Endothelial cell of umbilical vein (primary cell): ENCODE data around the gene ADGRG3. TPM values are rescaled to one million over a fixed set of nuclear protein-coding genes. Genes with fewer than 3 reads are reported as not detected.

ENCODE experiments used
- BruUV-seq: library from RNA; stranded (reverse); fragments of 400-500 nt; replicated peaks from 2 replicates; lab custom pipeline; 2021; lab: Mats Ljungman, UMichigan
- CTCF ChIA-PET: fragments of 300-600, 350-600 bp; sonication (Branson Sonifier 250); formaldehyde crosslinking; loops from one replicate; lab custom pipeline; 2021; ENCODE audit warnings: antibody characterized with exemption, inconsistent platforms; lab: Charles Lee
- POLR2A ChIA-PET: fragments of 300-600, 350-600 bp; sonication (Branson Sonifier 250); formaldehyde crosslinking; loops from one replicate; lab custom pipeline; 2021; ENCODE audit warnings: antibody characterized with exemption, inconsistent platforms; lab: Charles Lee
- DNase-seq: peaks from one replicate; pipeline ENCODE4 v3.0.0-alpha.2; 2011; ENCODE audit warnings: low read depth, low spot score
- FAIRE-seq: peaks from 2 replicates; lab custom pipeline; 2011; peaks lifted over from hg19 to GRCh38; lab: Jason Lieb, UNC
- H2AFZ ChIP-seq: 2 replicates; pipeline ENCODE4 v1.6.0; 2012; ENCODE audit warnings: low read depth, low read length, control low read depth, inconsistent platforms
- H3K27ac ChIP-seq: 2 replicates; pipeline ENCODE4 v1.5.1; 2011; ENCODE audit warnings: low read depth, mild to moderate bottlenecking, control low read depth, low read length, moderate library complexity; ENCODE audit not compliant: insufficient read depth
- H3K27me3 ChIP-seq, 2 experiments: 2 replicates each; pipeline versions ENCODE4 v1.6.0 to v1.6.1; 2011; ENCODE audit warnings: low read length in 2 of 2, mixed read lengths in 1 of 2; ENCODE audit not compliant: control insufficient read depth in 2 of 2, insufficient read depth in 2 of 2
- H3K36me3 ChIP-seq, 2 experiments: 2 replicates in 1 of 2; 3 replicates in 1 of 2; pipeline ENCODE4 v1.5.1; 2011; ENCODE audit warnings: low read length in 2 of 2, mild to moderate bottlenecking in 1 of 2, moderate library complexity in 1 of 2; ENCODE audit not compliant: control insufficient read depth in 2 of 2, insufficient read depth in 2 of 2; ENCODE audit errors: extremely low read depth in 1 of 2
- H3K4me1 ChIP-seq: 3 replicates; pipeline ENCODE4 v1.5.1; 2011; ENCODE audit warnings: mild to moderate bottlenecking, low read length; ENCODE audit not compliant: control insufficient read depth, insufficient read depth; ENCODE audit errors: extremely low read depth
- H3K4me2 ChIP-seq: 2 replicates; pipeline ENCODE4 v1.6.1; 2011; ENCODE audit warnings: low read length, control low read depth, mixed read lengths; ENCODE audit not compliant: insufficient read depth
- H3K4me3 ChIP-seq, 3 experiments: fragments of 200-600 bp in 1 of 3; sonication (generic), shearing (Covaris generic) in 1 of 3; replicated peaks in 1 of 3; 2 replicates each; pipeline ENCODE4 v1.5.1; 2011 to 2016; ENCODE audit warnings: control low read depth in 3 of 3, low read length in 3 of 3, mild to moderate bottlenecking in 2 of 3, inconsistent platforms in 1 of 3, low read depth in 1 of 3, moderate library complexity in 1 of 3; ENCODE audit not compliant: insufficient read depth in 1 of 3
- H3K79me2 ChIP-seq: 2 replicates; pipeline ENCODE4 v1.6.0; 2012; ENCODE audit warnings: low read length, inconsistent platforms; ENCODE audit not compliant: control insufficient read depth, insufficient read depth
- H3K9ac ChIP-seq: replicated peaks from 2 replicates; pipeline ENCODE3; 2011; ENCODE audit warnings: low read length, control low read depth; ENCODE audit not compliant: insufficient read depth; ENCODE audit errors: extremely low read depth
- H3K9me1 ChIP-seq: replicated peaks from 3 replicates; pipeline ENCODE4 v1.6.0; 2011; ENCODE audit warnings: mild to moderate bottlenecking, low read length; ENCODE audit not compliant: control insufficient read depth, insufficient read depth; ENCODE audit errors: extremely low read depth
- H3K9me3 ChIP-seq: replicated peaks from 2 replicates; pipeline ENCODE4 v1.5.1; 2012; ENCODE audit warnings: low read length, inconsistent platforms; ENCODE audit not compliant: control insufficient read depth, insufficient read depth
- H4K20me1 ChIP-seq: replicated peaks from 2 replicates; pipeline ENCODE3; 2011; ENCODE audit warnings: mild to moderate bottlenecking, low read length; ENCODE audit not compliant: control insufficient read depth, insufficient read depth; ENCODE audit errors: extremely low read depth
- EZH2 ChIP-seq: IDR thresholded peaks from 2 replicates; pipeline ENCODE4 v1.6.1; 2012; ENCODE audit warnings: borderline replicate concordance, low read depth, mild to moderate bottlenecking, moderate library complexity, low read length, inconsistent platforms; ENCODE audit not compliant: severe bottlenecking
- FOS ChIP-seq: IDR thresholded peaks from 2 replicates; pipeline ENCODE4 v1.6.1; 2011; ENCODE audit warnings: mild to moderate bottlenecking, low read length, moderate library complexity, borderline replicate concordance; ENCODE audit not compliant: insufficient read depth
- GATA2 ChIP-seq: IDR thresholded peaks from 2 replicates; pipeline ENCODE4 v1.7.0; 2011; ENCODE audit warnings: low read depth, mild to moderate bottlenecking, moderate library complexity, mixed read lengths, low read length; ENCODE audit not compliant: insufficient read length, insufficient read depth
- JUN ChIP-seq: IDR thresholded peaks from 2 replicates; pipeline ENCODE4 v1.6.1; 2011; ENCODE audit warnings: borderline replicate concordance, low read depth; ENCODE audit not compliant: insufficient read length, insufficient read depth
- MYC ChIP-seq: IDR thresholded peaks from one replicate; pipeline ENCODE4 v1.6.1; 2011; ENCODE audit warnings: mild to moderate bottlenecking, low read depth, low read length
- POLR2A ChIP-seq: IDR thresholded peaks from 2 replicates; pipeline ENCODE4 v1.6.1; 2012; ENCODE audit warnings: low read depth, mild to moderate bottlenecking, control low read depth, low read length
- POLR2AphosphoS5 ChIP-seq: IDR thresholded peaks from 2 replicates; pipeline ENCODE4 v1.6.1; 2012; ENCODE audit warnings: low read depth, mild to moderate bottlenecking, control low read depth, low read length, moderate library complexity; ENCODE audit not compliant: insufficient read depth
- dilution Hi-C: fragments of 300-500 bp; cut with MboI; formaldehyde crosslinking; loops from one replicate; pipeline ENCODE4 v1.15.0; 2019; ENCODE audit warnings: low sequenced_read_pairs; ENCODE audit not compliant: extremely low pct_ligation_motif_present
- intact Hi-C: fragments of 100-400 bp; cut with micrococcal nuclease; formaldehyde crosslinking; loops from one replicate; pipeline ENCODE4 v1.10.0; 2022
- polyA plus RNA-seq, 4 experiments: library from polyadenylated mRNA; depleted of rRNA in 3 of 4; stranded (reverse) in 3 of 4; unstranded in 1 of 4; fragments of >200 nt; gene quantifications; 2 replicates each; pipeline versions ENCODE4 v1.2.1 to v1.2.3, GENCODE V29; 2011 to 2012; ENCODE audit warnings: missing spikeins in 1 of 4
- total RNA-seq: library from RNA; stranded (reverse); gene quantifications from 2 replicates; pipeline ENCODE4 v1.2.3, GENCODE V29; 2021
- TF ChIP-seq, protein P1 (sequence below): IDR thresholded peaks from 2 replicates; pipeline ENCODE4 v1.6.1; 2011; ENCODE audit not compliant: insufficient read depth, insufficient read length
- TF ChIP-seq, protein P2 (sequence below), 2 donors: IDR thresholded peaks; 1 replicate in 1 of 2; 2 replicates in 1 of 2; pipeline ENCODE4 v1.5.1; 2011; ENCODE audit warnings: low read length in 2 of 2, mild to moderate bottlenecking in 2 of 2, moderate library complexity in 2 of 2, control low read depth in 1 of 2, inconsistent platforms in 1 of 2, low read depth in 1 of 2; ENCODE audit not compliant: insufficient read depth in 1 of 2; ENCODE audit errors: extremely low read depth in 1 of 2

Gene ADGRG3
- total and polyA plus RNA-seq, 2 donors (not counting 3 experiments of a cell fraction or from before 2014, with no cell fraction given): not detected

DNA sequence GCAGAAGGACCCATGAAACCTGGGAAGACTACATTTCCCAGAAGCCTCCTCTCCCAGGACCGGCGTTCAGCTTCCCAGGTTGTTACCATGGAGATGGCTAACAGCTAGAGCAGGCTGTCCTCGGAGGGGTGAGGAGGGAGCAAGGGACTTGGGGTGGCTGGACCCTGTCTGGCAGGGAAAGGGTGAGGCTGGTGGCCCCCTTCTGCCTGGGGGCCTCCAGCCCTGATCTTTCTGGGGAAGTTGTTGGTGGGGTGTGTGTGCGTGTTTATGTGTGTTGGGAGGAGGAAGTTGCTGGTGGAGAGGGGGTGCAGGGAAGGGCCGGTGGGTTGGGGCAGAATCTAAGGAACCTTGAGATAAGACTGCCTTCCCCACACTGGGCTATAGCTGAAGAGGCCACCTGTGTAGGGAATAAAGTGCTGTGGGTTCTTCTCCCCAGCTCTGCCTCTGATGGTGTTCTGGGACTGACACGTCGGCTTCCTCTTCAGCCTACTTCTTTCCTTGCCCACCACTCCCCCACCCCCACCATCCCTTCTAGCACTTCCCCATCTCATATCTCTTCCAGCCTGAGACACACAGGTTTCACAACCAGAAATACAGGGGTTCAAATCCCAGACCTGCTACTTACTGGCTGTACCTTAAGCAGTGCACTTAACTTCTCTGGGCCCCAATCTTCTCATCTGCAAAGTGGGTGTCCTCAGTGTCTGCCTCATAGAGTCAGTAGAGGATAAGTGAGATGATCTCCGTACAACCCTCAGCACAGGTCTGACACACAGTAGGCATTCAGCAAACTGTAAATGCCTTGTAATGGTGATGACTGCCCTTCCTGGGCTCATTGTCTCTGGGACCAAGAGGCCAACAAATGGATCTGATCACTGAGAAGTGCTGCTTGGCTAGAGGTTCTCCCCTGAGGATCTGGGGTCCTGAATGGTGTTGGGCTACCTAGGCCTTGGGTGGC, 26.9 kb downstream of the ADGRG3 start, which contains the start of gene DRC7:
TSS of gene DRC7 (plus strand) at position 82 of the 955 bp plus-strand sequence. CDS start 3,144 bp downstream, outside the sequence.
- peak; percentile 87 for FAIRE-seq
- ChIA-PET POLR2A (no interaction called here), CTCF (interaction anchor here (0.6 to 1.0 kb wide), 2 partner anchors 27 to 167 kb away, joined by 3 read pairs; no protein-coding TSS in a partner anchor)
- H2AFZ ChIP-seq: peak within 1 kb of the TSS; percentile 83
- dilution Hi-C loops: no loop called here
- DNase-seq: peak; percentile 65
- no peaks in the 10 kb centered on the region for H3K9me1 ChIP-seq
- H3K36me3 ChIP-seq: no peaks in the 10 kb centered on the region
- peak within 1 kb of the TSS; percentile 57 for H3K4me2 ChIP-seq
- intact Hi-C loops: no loop called here
- no TSS peak for BruUV-seq
- TF ChIP-seq POLR2AphosphoS5 (no peak), POLR2A (no peak), FOS (no peak), JUN (no peak), EZH2 (no peak), MYC (no peak), GATA2 (no peak)
- TF ChIP-seq, protein P1, sequence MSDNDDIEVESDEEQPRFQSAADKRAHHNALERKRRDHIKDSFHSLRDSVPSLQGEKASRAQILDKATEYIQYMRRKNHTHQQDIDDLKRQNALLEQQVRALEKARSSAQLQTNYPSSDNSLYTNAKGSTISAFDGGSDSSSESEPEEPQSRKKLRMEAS: no peak
- TF ChIP-seq, protein P2, sequence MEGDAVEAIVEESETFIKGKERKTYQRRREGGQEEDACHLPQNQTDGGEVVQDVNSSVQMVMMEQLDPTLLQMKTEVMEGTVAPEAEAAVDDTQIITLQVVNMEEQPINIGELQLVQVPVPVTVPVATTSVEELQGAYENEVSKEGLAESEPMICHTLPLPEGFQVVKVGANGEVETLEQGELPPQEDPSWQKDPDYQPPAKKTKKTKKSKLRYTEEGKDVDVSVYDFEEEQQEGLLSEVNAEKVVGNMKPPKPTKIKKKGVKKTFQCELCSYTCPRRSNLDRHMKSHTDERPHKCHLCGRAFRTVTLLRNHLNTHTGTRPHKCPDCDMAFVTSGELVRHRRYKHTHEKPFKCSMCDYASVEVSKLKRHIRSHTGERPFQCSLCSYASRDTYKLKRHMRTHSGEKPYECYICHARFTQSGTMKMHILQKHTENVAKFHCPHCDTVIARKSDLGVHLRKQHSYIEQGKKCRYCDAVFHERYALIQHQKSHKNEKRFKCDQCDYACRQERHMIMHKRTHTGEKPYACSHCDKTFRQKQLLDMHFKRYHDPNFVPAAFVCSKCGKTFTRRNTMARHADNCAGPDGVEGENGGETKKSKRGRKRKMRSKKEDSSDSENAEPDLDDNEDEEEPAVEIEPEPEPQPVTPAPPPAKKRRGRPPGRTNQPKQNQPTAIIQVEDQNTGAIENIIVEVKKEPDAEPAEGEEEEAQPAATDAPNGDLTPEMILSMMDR (IDR thresholded peaks at IDR 0.05; ENCODE audit: extremely low read depth in 1 of 2, insufficient read depth in 1 of 2, low read depth in 1 of 2, low read length in 2 of 2): no peak
- H3K9ac ChIP-seq: no peak within 1 kb of the TSS
- H3K79me2 ChIP-seq: no peaks in the 10 kb centered on the region
- no peaks in the 10 kb centered on the region for H3K9me3 ChIP-seq
- no peaks in the 10 kb centered on the region for H4K20me1 ChIP-seq
- H3K4me3 ChIP-seq: peak within 1 kb of the TSS in 2 of 3 experiments; percentile 17 to 21
- H3K4me1 ChIP-seq: no peaks in the 10 kb centered on the region
- no peak within 1 kb of the TSS for H3K27ac ChIP-seq
- H3K27me3 ChIP-seq: peaks cover 2 to 5% of the 10 kb centered on the region in 2 experiments
